ENCODE measurements around the gene LCN1.
"Not testable (repeated sequence)": the region's sequence is repeated elsewhere in the genome, so short reads cannot be mapped to it uniquely, and the experiment has no call there.

Gene LCN1

GRCh38 chr9:135525241-135526088 is 4.2 kb downstream of the LCN1 start:
- Histone ChIP-seq H3K27me3 (ENCODE audit: control insufficient read depth, insufficient read depth, low read length, poor library complexity, severe bottlenecking) (no peaks in the 10 kb centered on the region), H3K27ac (ENCODE audit: insufficient read depth, low read depth, low read length, poor library complexity, severe bottlenecking) (no peak overlapping the region), H3K4me3 (ENCODE audit: insufficient read depth, low read depth, low read length) (no peak overlapping the region), H3K9me3 (ENCODE audit: control insufficient read depth, low read length) (no peaks in the 10 kb centered on the region), H3K4me1 (ENCODE audit: control insufficient read depth, insufficient read depth, low read length) (peaks cover 6% of the 10 kb centered on the region), H3K36me3 (ENCODE audit: control insufficient read depth, insufficient read depth, low read length) (no peaks in the 10 kb centered on the region)
- 92% methylated on average over 28 to 31 of the region's 31 CpGs for WGBS, 2 experiments

- Histone ChIP-seq H3K27ac (ENCODE audit: insufficient read depth, low read depth, low read length, poor library complexity, severe bottlenecking) (no peak overlapping the region), H3K36me3 (ENCODE audit: control insufficient read depth, insufficient read depth, low read length) (no peaks in the 10 kb centered on the region), H3K9me3 (ENCODE audit: control insufficient read depth, low read length) (no peaks in the 10 kb centered on the region), H3K4me1 (ENCODE audit: control insufficient read depth, insufficient read depth, low read length) (peaks cover 6% of the 10 kb centered on the region), H3K27me3 (ENCODE audit: control insufficient read depth, insufficient read depth, low read length, poor library complexity, severe bottlenecking) (no peaks in the 10 kb centered on the region), H3K4me3 (ENCODE audit: insufficient read depth, low read depth, low read length) (no peak overlapping the region)
- 91 to 93% methylated on average over 9 to 11 of the region's 11 CpGs for WGBS, 2 experiments
Observed at GRCh38 chr9:135526089-135526729, 5.0 kb downstream of the LCN1 start.

GRCh38 chr9:135526730-135527571 is 5.7 kb downstream of the LCN1 start:
- Histone ChIP-seq H3K4me3 (ENCODE audit: insufficient read depth, low read depth, low read length) (no peak overlapping the region), H3K36me3 (ENCODE audit: control insufficient read depth, insufficient read depth, low read length) (no peaks in the 10 kb centered on the region), H3K4me1 (ENCODE audit: control insufficient read depth, insufficient read depth, low read length) (peaks cover 6% of the 10 kb centered on the region), H3K27me3 (ENCODE audit: control insufficient read depth, insufficient read depth, low read length, poor library complexity, severe bottlenecking) (no peaks in the 10 kb centered on the region), H3K9me3 (ENCODE audit: control insufficient read depth, low read length) (no peaks in the 10 kb centered on the region), H3K27ac (ENCODE audit: insufficient read depth, low read depth, low read length, poor library complexity, severe bottlenecking) (no peak overlapping the region)
- WGBS, 2 experiments, result 80% methylated on average over 30 of the region's 30 CpGs

- H3K27ac ChIP-seq (ENCODE audit: insufficient read depth, low read depth, low read length, poor library complexity, severe bottlenecking); H3K4me1 ChIP-seq (ENCODE audit: control insufficient read depth, insufficient read depth, low read length); H3K4me3 ChIP-seq (ENCODE audit: insufficient read depth, low read depth, low read length); H3K27me3 ChIP-seq (ENCODE audit: control insufficient read depth, insufficient read depth, low read length, poor library complexity, severe bottlenecking); H3K9me3 ChIP-seq (ENCODE audit: control insufficient read depth, low read length); H3K36me3 ChIP-seq (ENCODE audit: control insufficient read depth, insufficient read depth, low read length): not testable (repeated sequence)
- WGBS, 2 experiments, result 94 to 95% methylated on average over 9 to 10 of the region's 10 CpGs
Observed at GRCh38 chr9:135528842-135529435, 7.7 kb downstream of the LCN1 start.

GRCh38 chr9:135530146-135530545 is 8.9 kb downstream of the LCN1 start:
- Histone ChIP-seq H3K4me1 (ENCODE audit: control insufficient read depth, insufficient read depth, low read length) (peaks cover 6% of the 10 kb centered on the region), H3K27me3 (ENCODE audit: control insufficient read depth, insufficient read depth, low read length, poor library complexity, severe bottlenecking) (no peaks in the 10 kb centered on the region), H3K4me3 (ENCODE audit: insufficient read depth, low read depth, low read length) (no peak overlapping the region), H3K27ac (ENCODE audit: insufficient read depth, low read depth, low read length, poor library complexity, severe bottlenecking) (no peak overlapping the region), H3K36me3 (ENCODE audit: control insufficient read depth, insufficient read depth, low read length) (no peaks in the 10 kb centered on the region), H3K9me3 (ENCODE audit: control insufficient read depth, low read length) (no peaks in the 10 kb centered on the region)
- WGBS, 2 experiments, result 89% methylated on average over 5 of the region's 5 CpGs

- Histone ChIP-seq H3K4me3 (ENCODE audit: insufficient read depth, low read depth, low read length) (no peak overlapping the region), H3K36me3 (ENCODE audit: control insufficient read depth, insufficient read depth, low read length) (no peaks in the 10 kb centered on the region), H3K4me1 (ENCODE audit: control insufficient read depth, insufficient read depth, low read length) (peaks cover 6% of the 10 kb centered on the region), H3K9me3 (ENCODE audit: control insufficient read depth, low read length) (no peaks in the 10 kb centered on the region), H3K27ac (ENCODE audit: insufficient read depth, low read depth, low read length, poor library complexity, severe bottlenecking) (no peak overlapping the region), H3K27me3 (ENCODE audit: control insufficient read depth, insufficient read depth, low read length, poor library complexity, severe bottlenecking) (no peaks in the 10 kb centered on the region)
- 93 to 96% methylated on average over 10 of the region's 10 CpGs for WGBS, 2 experiments
Observed at GRCh38 chr9:135531096-135531495, 9.9 kb downstream of the LCN1 start.

GRCh38 chr9:135533113-135533512 is 11.9 kb downstream of the LCN1 start:
- Histone ChIP-seq H3K36me3 (ENCODE audit: control insufficient read depth, insufficient read depth, low read length) (no peaks in the 10 kb centered on the region), H3K4me3 (ENCODE audit: insufficient read depth, low read depth, low read length) (no peak overlapping the region), H3K27ac (ENCODE audit: insufficient read depth, low read depth, low read length, poor library complexity, severe bottlenecking) (no peak overlapping the region), H3K9me3 (ENCODE audit: control insufficient read depth, low read length) (no peaks in the 10 kb centered on the region), H3K27me3 (ENCODE audit: control insufficient read depth, insufficient read depth, low read length, poor library complexity, severe bottlenecking) (no peaks in the 10 kb centered on the region), H3K4me1 (ENCODE audit: control insufficient read depth, insufficient read depth, low read length) (no peaks in the 10 kb centered on the region)
- 89 to 94% methylated on average over 3 of the region's 3 CpGs for WGBS, 2 experiments

GRCh38 chr9:135533674-135534073 is 12.4 kb downstream of the LCN1 start:
- Histone ChIP-seq H3K4me3 (ENCODE audit: insufficient read depth, low read depth, low read length) (no peak overlapping the region), H3K9me3 (ENCODE audit: control insufficient read depth, low read length) (no peaks in the 10 kb centered on the region), H3K27me3 (ENCODE audit: control insufficient read depth, insufficient read depth, low read length, poor library complexity, severe bottlenecking) (no peaks in the 10 kb centered on the region), H3K27ac (ENCODE audit: insufficient read depth, low read depth, low read length, poor library complexity, severe bottlenecking) (no peak overlapping the region), H3K36me3 (ENCODE audit: control insufficient read depth, insufficient read depth, low read length) (no peaks in the 10 kb centered on the region), H3K4me1 (ENCODE audit: control insufficient read depth, insufficient read depth, low read length) (no peaks in the 10 kb centered on the region)
- 90 to 91% methylated on average over 12 of the region's 12 CpGs for WGBS, 2 experiments

- not testable (repeated sequence) for H3K4me3 ChIP-seq (ENCODE audit: insufficient read depth, low read depth, low read length); H3K27me3 ChIP-seq (ENCODE audit: control insufficient read depth, insufficient read depth, low read length, poor library complexity, severe bottlenecking); H3K36me3 ChIP-seq (ENCODE audit: control insufficient read depth, insufficient read depth, low read length); H3K9me3 ChIP-seq (ENCODE audit: control insufficient read depth, low read length); H3K27ac ChIP-seq (ENCODE audit: insufficient read depth, low read depth, low read length, poor library complexity, severe bottlenecking); H3K4me1 ChIP-seq (ENCODE audit: control insufficient read depth, insufficient read depth, low read length)
- WGBS, 2 experiments, result 63 to 70% methylated on average over 10 of the region's 10 CpGs
Observed at GRCh38 chr9:135534192-135534711, 13.0 kb downstream of the LCN1 start.

Measured in ectodermal cell (in vitro differentiated cells).